ENCODE measurements around the gene STAT5A. TPM values are rescaled to one million over a fixed set of nuclear protein-coding genes. Genes with fewer than 3 reads are reported as not detected.
A peak's percentile ranks its signal among the peaks of the same experiment; 100 is the strongest.

STAT5A gene
- total and polyA plus RNA-seq, 9 of the 15 experiments (the other 6 are each of a cell fraction or from before 2014, with no cell fraction given) = 79.9 to 415 (median 196) TPM

DNA sequence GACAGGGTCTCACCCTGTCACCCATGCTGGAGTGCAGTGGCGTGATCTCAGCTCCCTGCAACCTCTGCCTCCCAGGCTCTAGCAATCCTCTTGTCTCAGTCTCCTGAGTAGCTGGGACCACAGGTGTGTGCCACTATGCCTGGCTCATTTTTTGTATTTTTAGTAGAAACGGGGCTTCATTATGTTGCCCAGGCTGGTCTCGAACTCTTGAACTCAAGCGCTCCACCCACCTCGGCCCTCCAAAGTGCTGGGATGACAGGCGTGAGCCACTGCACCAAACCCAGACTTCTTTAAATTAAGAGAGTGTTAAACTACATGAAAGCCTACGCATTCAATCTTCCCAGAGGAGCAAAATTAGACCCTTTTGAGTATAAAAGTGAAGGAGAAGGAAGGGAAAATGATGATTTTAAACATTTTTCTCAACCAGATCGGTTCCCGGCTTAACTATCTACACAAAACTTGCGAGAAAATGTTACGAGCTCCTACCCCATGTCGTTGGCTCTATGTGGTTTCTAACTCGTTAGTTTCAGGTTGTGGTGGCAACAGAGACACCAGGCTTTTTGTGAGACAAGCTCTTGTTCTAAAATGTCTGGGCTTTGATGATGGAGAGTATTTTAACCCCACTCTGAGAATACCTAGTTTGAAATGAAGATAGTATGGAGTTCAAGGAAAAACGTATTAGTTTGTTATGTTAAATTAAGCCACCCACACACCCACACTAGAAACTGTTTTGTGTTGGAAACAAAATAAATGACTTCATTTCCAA is 38.4 kb upstream of the STAT5A start:
- POLR2A ChIA-PET = interaction anchor here (1.0 to 2.2 kb wide), 5 partner anchors 9 to 62 kb away, joined by 3 to 8 read pairs (median 6); no protein-coding TSS in a partner anchor
- Histone ChIP-seq H3K4me2 (ENCODE audit: insufficient read depth, low read length) (no peak overlapping the region), H3K9me1 (ENCODE audit: control insufficient read depth, insufficient read depth, low read length) (no peaks in the 10 kb centered on the region), H4K20me1 (replicated peaks; ENCODE audit: control insufficient read depth, insufficient read depth, low read length) (no peaks in the 10 kb centered on the region), H3K36me3 (ENCODE audit: control insufficient read depth, insufficient read depth, low read length) (peaks cover 27% of the 10 kb centered on the region; the same call in 2 of the 3 replicates), H3K9me3 (replicated peaks; ENCODE audit: control insufficient read depth, insufficient read depth, low read depth, low read length) (no peaks in the 10 kb centered on the region), H3K27me3 (ENCODE audit: control insufficient read depth in 2 of 2, insufficient read depth in 2 of 2, low read length in 2 of 2) (no peaks in the 10 kb centered on the region), H3K4me3 (no peak overlapping the region), H3K9ac (ENCODE audit: insufficient read depth in 1 of 2, low read depth in 2 of 2, low read length in 2 of 2) (0 out of 4 replicates have a peak overlapping the region, but pooled peaks of 1 of the 2 experiments have one; percentile 6), H2AFZ (ENCODE audit: low read depth, low read length) (no peak overlapping the region), H3K27ac (ENCODE audit: extremely low read depth, low read depth, low read length) (peak overlapping the region; percentile 8; the same call in 1 of the 3 replicates), H3K79me2 (ENCODE audit: control insufficient read depth, insufficient read depth, low read length) (peaks cover 92% of the 10 kb centered on the region), H3K4me1 (replicated peaks in 1 of 2; ENCODE audit: control insufficient read depth in 2 of 2, insufficient read depth in 2 of 2, low read length in 2 of 2) (peaks cover 8 to 24% of the 10 kb centered on the region in 2 experiments)
- ATAC-seq (no peak), FAIRE-seq (no peak), DNase-seq (ENCODE audit: extremely low read depth in 1 of 4, low spot score in 3 of 4) (no peak)
- intact Hi-C loops (cut with micrococcal nuclease) = no loop called here
- WGBS (ENCODE audit: insufficient coverage, low coverage, missing lambda C conversion rate) = 77% methylated on average over 14 of the region's 14 CpGs
- BruUV-seq (replicated peaks) = no TSS peak
- CTCF ChIA-PET (ENCODE audit: low intra/inter-chr PET ratio) = no interaction called here
- in situ Hi-C loops (cut with MboI) = no loop called here
- TF ChIP-seq STAG1 (CRISPR knock-in tag; IDR thresholded peaks at IDR 0.05; ENCODE audit: borderline replicate concordance) = no peak
- no peak for TF ChIP-seq RAD51 (IDR thresholded peaks at IDR 0.05; ENCODE audit: borderline replicate concordance, low read depth)
- no peak for TF ChIP-seq L3MBTL2 (IDR thresholded peaks at IDR 0.05)
- TF ChIP-seq, protein P1, sequence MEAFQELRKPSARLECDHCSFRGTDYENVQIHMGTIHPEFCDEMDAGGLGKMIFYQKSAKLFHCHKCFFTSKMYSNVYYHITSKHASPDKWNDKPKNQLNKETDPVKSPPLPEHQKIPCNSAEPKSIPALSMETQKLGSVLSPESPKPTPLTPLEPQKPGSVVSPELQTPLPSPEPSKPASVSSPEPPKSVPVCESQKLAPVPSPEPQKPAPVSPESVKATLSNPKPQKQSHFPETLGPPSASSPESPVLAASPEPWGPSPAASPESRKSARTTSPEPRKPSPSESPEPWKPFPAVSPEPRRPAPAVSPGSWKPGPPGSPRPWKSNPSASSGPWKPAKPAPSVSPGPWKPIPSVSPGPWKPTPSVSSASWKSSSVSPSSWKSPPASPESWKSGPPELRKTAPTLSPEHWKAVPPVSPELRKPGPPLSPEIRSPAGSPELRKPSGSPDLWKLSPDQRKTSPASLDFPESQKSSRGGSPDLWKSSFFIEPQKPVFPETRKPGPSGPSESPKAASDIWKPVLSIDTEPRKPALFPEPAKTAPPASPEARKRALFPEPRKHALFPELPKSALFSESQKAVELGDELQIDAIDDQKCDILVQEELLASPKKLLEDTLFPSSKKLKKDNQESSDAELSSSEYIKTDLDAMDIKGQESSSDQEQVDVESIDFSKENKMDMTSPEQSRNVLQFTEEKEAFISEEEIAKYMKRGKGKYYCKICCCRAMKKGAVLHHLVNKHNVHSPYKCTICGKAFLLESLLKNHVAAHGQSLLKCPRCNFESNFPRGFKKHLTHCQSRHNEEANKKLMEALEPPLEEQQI (IDR thresholded peaks at IDR 0.05) = no peak
- TF ChIP-seq, protein P2, sequence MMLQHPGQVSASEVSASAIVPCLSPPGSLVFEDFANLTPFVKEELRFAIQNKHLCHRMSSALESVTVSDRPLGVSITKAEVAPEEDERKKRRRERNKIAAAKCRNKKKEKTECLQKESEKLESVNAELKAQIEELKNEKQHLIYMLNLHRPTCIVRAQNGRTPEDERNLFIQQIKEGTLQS (IDR thresholded peaks at IDR 0.05) = no peak
- TF ChIP-seq, protein P2 (CRISPR knock-in tag; conservative IDR thresholded peaks at IDR 0.05) = no peak
- no peak for TF ChIP-seq ZNF707 (CRISPR knock-in tag; conservative IDR thresholded peaks at IDR 0.05)
- TF ChIP-seq, protein P3, sequence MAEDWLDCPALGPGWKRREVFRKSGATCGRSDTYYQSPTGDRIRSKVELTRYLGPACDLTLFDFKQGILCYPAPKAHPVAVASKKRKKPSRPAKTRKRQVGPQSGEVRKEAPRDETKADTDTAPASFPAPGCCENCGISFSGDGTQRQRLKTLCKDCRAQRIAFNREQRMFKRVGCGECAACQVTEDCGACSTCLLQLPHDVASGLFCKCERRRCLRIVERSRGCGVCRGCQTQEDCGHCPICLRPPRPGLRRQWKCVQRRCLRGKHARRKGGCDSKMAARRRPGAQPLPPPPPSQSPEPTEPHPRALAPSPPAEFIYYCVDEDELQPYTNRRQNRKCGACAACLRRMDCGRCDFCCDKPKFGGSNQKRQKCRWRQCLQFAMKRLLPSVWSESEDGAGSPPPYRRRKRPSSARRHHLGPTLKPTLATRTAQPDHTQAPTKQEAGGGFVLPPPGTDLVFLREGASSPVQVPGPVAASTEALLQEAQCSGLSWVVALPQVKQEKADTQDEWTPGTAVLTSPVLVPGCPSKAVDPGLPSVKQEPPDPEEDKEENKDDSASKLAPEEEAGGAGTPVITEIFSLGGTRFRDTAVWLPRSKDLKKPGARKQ (CRISPR knock-in tag; IDR thresholded peaks at IDR 0.05) = no peak
- TF ChIP-seq ZFX (CRISPR knock-in tag; IDR thresholded peaks at IDR 0.05) = no peak
- TF ChIP-seq, protein P4, sequence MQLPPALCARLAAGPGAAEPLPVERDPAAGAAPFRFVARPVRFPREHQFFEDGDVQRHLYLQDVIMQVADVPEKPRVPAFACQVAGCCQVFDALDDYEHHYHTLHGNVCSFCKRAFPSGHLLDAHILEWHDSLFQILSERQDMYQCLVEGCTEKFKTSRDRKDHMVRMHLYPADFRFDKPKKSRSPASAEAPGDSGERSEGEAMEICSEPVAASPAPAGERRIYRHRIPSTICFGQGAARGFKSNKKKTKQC (CRISPR knock-in tag; IDR thresholded peaks at IDR 0.05) = no peak
- TF ChIP-seq EHMT2 (IDR thresholded peaks at IDR 0.05) = no peak
- TF ChIP-seq, protein P5, sequence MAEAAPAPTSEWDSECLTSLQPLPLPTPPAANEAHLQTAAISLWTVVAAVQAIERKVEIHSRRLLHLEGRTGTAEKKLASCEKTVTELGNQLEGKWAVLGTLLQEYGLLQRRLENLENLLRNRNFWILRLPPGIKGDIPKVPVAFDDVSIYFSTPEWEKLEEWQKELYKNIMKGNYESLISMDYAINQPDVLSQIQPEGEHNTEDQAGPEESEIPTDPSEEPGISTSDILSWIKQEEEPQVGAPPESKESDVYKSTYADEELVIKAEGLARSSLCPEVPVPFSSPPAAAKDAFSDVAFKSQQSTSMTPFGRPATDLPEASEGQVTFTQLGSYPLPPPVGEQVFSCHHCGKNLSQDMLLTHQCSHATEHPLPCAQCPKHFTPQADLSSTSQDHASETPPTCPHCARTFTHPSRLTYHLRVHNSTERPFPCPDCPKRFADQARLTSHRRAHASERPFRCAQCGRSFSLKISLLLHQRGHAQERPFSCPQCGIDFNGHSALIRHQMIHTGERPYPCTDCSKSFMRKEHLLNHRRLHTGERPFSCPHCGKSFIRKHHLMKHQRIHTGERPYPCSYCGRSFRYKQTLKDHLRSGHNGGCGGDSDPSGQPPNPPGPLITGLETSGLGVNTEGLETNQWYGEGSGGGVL (CRISPR knock-in tag; IDR thresholded peaks at IDR 0.05) = no peak
- no peak for TF ChIP-seq ZNF551 (CRISPR knock-in tag; IDR thresholded peaks at IDR 0.05)

All from K562 (cell line).